Stimulated activated CD8-positive, alpha-beta memory T cell treated with anti-CD3 and anti-CD28 coated beads, Interleukin-2, amount 100 ng/mL, for 1 hour (primary cell): ENCODE results near the gene RPL3.
"Not testable (repeated sequence)": the region's sequence is repeated elsewhere in the genome, so short reads cannot be mapped to it uniquely, and the experiment has no call there.

Experiments
- DNase-seq, 2 donors: peaks; one replicate each; pipeline ENCODE4 v3.0.0-alpha.2; 2020; ENCODE audit warnings: low read depth in 2 of 2

RPL3 gene

DNA sequence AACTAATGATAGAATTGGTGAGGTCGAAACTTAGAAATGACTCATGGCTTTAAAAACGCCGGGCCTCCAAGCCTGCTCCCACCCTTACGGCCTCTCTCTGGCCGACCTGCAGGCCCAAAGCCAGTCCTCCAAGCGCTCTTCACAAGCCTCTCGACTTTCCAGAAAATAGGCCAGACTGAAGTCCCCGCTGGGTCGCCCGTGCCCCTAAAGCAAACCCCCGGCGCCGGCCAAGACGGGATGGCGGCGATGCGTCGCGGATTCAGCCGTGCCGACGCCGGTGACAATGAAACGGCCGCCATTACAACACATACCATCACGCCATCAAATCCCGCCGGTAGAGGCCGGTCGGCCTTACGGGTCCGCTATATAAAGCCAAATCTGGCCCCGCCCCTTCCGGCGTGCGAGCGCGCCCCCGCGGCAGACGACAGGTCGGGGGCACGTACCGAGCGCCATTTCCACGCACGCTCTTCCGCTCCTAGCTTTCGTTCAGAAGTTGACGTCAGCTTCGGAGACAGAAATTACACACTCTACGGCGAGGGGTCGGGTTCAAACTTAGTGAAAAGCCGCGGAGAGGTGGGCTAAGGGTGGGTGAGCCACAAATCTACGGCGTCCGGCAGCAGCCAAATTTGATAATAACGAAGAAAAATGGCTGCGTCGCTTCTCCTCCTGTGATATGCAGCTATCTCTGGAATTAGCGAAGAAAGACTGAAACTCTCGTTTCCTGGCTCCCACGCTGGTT lies at the start of gene RPL3:
Gene RPL3 (minus strand): TSS at position 340 of the 739 bp plus-strand sequence. CDS start 26 bp downstream, at position 314.
- peak; percentile 96 to 98 for DNase-seq

DNA sequence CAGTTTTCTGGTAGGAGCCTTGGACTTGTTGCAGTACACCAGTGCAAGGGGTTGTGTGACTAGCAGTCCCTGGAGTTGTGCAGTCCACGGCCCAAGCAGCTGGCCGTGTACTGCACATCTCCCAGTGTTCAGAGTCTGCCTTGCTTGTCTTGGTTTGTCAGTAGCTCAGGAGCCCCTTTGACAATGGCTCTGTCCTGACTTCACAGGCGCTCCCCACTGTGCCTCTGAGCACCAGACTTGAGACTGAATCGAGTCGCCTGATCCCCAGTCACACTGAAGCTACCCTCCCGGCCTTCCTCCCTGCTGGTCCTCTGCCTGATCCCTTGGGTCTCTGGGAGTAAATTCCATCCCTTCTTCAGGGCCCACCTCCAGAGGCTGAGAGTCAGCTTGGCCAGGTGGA lies 49.8 kb upstream of the RPL3 start:
- no peak for DNase-seq

GRCh38 chr22:39368461-39368911 lies 49.1 kb upstream of the RPL3 start:
- no peak for DNase-seq

DNA sequence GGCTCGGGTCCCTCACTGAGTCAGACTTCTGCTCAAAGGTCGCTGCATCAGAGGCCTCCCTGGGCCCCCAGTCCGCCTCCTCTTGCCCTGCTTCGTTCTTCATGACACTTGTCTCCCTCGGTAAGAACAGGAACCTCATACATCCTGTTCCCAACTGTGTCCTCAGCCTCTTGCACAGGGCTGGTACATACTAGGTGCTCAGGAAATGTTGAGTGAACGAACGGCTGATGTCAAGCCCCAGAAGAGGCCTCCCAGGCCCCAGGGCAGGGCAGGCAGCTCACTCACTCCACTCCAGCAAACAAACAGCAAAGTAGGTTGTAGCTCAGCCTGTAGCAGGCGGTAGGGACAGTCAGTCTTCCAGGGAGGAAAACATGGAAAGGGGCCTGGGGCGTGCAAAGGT lies 47.6 kb upstream of the RPL3 start:
- no peak for DNase-seq

GRCh38 chr22:39365492-39365780 lies 46.0 kb upstream of the RPL3 start:
- no peak for DNase-seq

DNA sequence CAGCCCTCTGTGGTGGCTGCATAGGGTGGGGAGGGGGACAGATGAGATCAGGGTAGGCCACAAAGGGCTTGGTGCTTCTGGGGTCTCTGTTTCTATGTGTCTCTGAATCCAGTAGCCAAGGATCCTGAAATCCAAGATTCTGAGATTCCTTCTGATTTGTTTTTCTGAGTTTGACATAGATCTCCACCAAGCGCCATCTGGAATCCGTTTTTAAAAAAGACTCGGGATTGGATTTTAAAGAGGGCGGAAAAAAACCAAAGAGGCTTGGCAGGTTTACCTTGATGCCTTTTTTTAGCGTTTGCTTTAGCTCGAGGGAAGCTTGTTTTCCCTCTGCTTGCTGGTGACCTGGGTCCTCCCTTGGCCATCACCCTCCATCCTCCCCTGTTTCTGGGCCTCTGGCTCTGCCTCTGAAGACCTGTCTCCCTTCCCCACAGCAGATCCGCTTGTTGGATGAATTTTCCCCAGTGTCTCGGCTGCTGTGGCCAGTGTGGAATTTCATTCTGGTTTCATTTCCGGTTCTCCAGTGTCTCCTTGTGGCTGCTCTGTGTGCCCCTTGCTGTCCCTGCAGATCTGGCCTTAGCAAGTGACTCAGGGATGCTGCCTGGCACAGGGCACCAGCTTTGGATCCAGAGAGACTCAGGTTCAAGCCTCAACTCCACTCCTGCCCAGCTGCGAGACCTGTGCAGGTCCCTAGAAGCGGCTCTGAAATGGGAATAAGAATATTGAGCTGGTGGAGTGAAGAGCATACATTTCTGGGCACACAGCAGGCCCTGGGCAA lies 45.5 kb upstream of the RPL3 start:
- DNase-seq = no peak

GRCh38 chr22:39363751-39364515 lies 44.5 kb upstream of the RPL3 start:
- no peak for DNase-seq

GRCh38 chr22:39362932-39363331 lies 43.5 kb upstream of the RPL3 start:
- no peak for DNase-seq

GRCh38 chr22:39362271-39362670 lies 42.8 kb upstream of the RPL3 start:
- no peak for DNase-seq

DNA sequence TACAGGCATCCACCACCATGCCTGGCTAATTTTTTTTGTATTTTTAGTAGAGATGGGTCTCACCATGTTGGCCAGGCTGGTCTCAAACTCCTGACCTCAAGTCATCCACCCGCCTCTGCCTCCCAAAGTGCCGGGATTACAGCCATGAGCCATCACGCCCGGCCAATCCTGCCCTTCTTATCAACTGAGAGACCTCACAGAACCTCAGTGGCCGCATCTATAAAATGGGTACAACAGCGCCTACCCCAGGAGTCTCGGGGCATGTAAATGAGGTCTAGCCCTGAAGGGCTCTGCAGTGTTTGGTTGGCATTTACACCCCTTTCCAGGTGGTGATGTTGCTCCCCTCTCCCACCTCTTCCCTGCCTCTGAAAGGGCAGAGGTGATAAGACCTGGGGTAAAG lies 42.1 kb upstream of the RPL3 start:
- no peak for DNase-seq

DNA sequence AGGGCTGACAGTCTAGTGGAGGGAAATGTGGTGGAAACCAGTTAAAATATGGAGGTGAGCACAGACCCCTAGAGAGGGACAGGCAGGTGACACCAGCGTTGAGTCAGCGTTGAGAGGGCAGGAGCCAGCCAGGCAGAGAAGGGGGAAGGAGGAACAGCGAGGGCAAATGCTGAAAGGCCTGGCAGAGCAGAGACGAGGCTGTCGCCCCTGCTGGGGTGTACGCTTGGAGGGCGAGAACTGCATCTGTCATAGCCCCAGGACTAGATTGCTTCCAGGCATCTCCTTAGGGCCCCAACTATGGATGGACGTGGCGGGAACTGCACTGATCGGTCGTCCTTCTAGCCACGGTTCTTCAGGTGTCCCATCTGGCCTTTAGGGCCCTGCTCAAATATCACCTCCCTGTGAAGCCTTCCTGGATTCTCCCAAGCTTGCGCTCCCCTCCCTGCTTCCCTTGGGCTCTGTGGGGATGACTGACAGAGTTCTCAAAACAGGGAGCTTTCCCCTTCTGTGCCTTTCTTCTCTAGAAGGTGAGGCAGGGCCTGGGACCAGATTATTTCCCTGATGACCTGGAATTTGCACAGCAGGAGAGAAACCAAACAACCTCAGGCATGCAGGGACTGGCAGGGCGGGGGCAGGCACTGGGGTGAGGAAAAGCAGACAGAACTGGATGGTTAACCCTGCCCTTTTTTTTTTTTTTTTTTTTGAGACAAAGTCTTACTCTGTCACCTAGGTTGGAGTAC lies 41.4 kb upstream of the RPL3 start:
- DNase-seq = no peak

GRCh38 chr22:39360242-39360641 lies 40.8 kb upstream of the RPL3 start:
- DNase-seq = no peak

DNA sequence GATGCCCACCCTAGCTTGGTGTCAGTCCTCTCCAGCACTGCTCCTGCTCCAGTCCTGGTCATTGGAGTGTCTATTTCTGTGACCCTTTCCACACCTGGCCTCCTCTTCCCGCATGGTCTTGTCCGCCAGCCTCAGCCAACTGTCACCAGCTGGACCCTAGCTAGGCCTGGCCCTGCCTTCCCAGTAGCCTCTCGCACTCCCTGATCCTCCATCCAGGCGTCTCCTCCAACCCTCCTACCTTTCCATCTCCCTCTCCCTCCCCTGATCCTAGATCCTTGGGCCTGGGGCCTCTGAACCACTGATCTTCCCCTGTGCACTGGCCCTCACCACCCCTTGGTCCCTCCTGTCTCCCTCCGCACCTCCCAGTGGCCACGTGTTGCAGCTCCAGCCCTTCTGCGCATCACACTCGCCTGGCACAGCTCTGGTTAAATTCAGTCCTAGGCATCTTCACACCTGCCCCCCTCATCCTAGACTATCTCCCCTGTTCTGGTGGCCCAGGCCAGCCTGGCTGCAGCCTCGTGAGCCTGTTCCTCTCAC lies 40.3 kb upstream of the RPL3 start:
- no peak for DNase-seq

DNA sequence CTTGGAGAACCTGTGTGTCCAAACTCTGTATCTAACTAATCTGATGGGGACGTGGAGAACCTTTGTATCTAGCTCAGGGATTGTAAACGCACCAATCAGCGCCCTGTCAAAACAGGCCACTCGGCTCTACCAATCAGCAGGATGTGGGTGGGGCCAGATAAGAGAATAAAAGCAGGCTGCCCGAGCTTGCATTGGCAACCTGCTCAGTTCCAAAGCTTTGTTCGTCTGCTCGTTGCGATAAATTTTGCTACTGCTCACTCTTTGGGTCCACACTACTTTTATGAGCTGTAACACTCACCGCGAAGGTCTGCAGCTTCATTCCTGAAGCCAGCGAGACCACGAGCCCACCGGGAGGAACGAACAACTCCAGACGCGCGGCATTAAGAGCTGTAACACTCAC lies 38.8 kb upstream of the RPL3 start:
- DNase-seq = not testable (repeated sequence)

GRCh38 chr22:39357110-39358108 lies 38.0 kb upstream of the RPL3 start:
- DNase-seq = not testable (repeated sequence)

DNA sequence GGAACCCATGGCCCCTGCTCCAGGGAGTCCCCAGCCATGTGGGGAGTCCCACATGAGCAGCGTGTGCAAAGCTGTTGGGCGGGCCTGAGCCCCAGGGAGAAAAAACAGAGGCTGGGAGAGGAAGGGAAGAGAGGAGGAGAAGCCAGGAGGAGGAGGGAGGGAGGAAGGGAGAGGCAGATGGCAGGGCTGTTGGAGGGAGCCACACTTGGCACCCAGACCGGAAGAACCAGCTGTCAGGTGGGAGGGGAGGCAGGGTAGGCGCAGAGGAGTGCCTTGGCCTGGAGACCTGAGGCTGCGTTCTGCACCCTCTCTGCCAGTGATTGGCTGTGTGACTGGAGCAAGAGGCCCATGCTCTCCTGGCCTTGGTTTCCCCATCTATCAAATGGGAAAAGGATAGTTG lies 37.0 kb upstream of the RPL3 start:
- no peak for DNase-seq

DNA sequence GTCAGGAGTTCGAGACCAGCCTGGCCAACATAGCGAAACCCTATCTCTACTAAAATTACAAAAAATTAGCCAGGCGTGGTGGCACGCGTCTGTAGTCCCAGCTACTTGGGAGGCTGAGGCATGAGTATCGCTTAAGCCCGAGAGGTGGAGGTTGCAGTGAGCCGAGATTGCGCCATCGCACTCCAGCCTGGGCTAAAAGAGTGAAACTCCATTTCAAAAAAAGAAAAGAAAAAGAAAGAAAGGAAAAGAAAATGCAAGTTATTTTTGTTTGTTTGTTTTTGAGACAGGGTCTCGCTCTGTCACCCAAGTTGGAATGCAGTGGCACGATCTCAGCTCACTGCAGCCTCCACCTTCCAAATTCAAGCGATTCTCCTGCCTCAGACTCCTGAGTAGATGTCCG lies 36.4 kb upstream of the RPL3 start:
- DNase-seq = not testable (repeated sequence)

GRCh38 chr22:39355080-39355479 lies 35.7 kb upstream of the RPL3 start:
- no peak for DNase-seq

- no peak for DNase-seq
Observed at GRCh38 chr22:39353346-39353745, 33.9 kb upstream of the RPL3 start.

DNA sequence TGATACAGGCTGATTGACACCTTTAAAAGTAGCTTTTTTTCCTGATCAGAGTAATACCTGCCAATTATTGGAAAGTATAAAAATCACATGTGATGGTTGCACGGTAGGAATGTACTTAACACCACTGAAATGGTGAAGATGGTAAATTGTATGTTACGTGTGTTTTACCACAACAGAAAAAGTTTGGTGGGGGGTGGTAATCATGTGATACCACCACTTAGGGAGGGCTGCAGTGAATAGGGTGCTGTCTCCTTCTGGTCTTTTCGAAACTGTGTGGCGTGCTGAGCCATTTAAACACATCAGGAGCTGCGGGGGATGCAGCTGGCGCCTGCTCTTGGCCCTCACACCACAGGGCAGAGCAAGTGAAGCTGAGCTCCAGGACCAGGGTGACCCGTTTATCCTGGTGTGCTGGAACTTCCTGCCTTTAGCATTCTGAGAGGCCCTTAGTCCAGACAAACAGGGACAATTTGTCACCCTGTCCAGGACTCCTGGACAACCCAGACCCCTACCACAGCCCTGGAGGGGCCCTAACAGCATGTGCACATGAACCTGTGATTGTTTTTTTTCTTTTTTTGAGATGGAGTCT lies 33.0 kb upstream of the RPL3 start:
- no peak for DNase-seq
